Muscle layer of colon (tissue), 2 donors: ENCODE measurements around the gene ERFE.
"Not testable (repeated sequence)": the region's sequence is repeated elsewhere in the genome, so short reads cannot be mapped to it uniquely, and the experiment has no call there.

Experiments used
- H3K27ac ChIP-seq: one replicate; pipeline ENCODE4 v1.7.0; 2013; ENCODE audit warnings: low read depth, mild to moderate bottlenecking, low read length, moderate library complexity
- H3K27me3 ChIP-seq, 2 donors: one replicate each; pipeline ENCODE4 v1.7.0; 2013; ENCODE audit warnings: low read length in 2 of 2, mild to moderate bottlenecking in 2 of 2; ENCODE audit not compliant: insufficient read depth in 2 of 2, control insufficient read depth in 1 of 2
- H3K36me3 ChIP-seq: one replicate; pipeline ENCODE4 v1.7.0; 2013; ENCODE audit warnings: mild to moderate bottlenecking, low read length; ENCODE audit not compliant: insufficient read depth
- H3K4me1 ChIP-seq: one replicate; pipeline ENCODE4 v1.7.0; 2013; ENCODE audit warnings: mild to moderate bottlenecking, low read length; ENCODE audit not compliant: insufficient read depth
- H3K4me3 ChIP-seq, 2 donors: one replicate each; pipeline ENCODE4 v1.7.0; 2013; ENCODE audit warnings: low read length in 2 of 2, low read depth in 1 of 2, mild to moderate bottlenecking in 1 of 2, moderate library complexity in 1 of 2
- H3K9ac ChIP-seq: one replicate; pipeline ENCODE4 v1.7.0; 2013; ENCODE audit warnings: low read length
- H3K9me3 ChIP-seq: one replicate; pipeline ENCODE4 v1.7.0; 2013; ENCODE audit warnings: mild to moderate bottlenecking, low read length
- donor health status: abdominal sarcoma.
- donor health status: Adenocarcinoma of cecum.

Gene ERFE, protein sequence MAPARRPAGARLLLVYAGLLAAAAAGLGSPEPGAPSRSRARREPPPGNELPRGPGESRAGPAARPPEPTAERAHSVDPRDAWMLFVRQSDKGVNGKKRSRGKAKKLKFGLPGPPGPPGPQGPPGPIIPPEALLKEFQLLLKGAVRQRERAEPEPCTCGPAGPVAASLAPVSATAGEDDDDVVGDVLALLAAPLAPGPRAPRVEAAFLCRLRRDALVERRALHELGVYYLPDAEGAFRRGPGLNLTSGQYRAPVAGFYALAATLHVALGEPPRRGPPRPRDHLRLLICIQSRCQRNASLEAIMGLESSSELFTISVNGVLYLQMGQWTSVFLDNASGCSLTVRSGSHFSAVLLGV

DNA sequence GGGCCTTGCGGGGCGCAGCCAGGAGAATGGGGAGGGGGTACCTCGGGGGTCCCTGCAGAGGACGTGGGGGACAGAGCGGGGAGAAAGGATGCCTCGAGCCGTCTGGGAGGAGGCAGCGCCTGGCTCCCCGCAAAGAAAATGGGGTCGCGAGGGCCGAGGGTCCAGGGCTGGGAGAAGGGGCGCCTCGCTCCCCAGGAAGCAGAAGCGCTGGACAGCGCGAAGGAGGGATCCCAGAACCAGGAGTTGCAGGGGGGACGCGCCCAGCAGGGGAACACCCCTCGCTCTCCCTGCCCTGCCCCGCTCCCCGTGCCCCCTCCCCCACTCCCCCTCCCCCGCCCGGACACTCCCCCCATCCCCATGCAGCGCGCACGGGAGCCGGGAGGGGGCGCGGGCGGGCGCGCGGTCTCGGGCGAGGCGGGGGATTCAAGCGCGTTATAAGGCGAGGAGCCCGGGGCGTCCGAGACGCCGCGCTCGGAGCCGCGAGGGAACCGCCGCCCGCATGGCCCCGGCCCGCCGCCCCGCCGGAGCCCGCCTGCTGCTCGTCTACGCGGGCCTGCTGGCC, at the start of gene ERFE:
Gene ERFE (plus strand): TSS at position 462 of the 562 bp plus-strand sequence. CDS start 38 bp downstream, at position 500.
- Histone ChIP-seq H3K27ac (no peak within 1 kb of the TSS), H3K9ac (no peak within 1 kb of the TSS), H3K27me3 (peaks cover 10 to 39% of the 10 kb centered on the region in 2 donors), H3K4me1 (no peaks in the 10 kb centered on the region), H3K4me3 (no peak within 1 kb of the TSS), H3K9me3 (no peaks in the 10 kb centered on the region), H3K36me3 (no peaks in the 10 kb centered on the region)

DNA sequence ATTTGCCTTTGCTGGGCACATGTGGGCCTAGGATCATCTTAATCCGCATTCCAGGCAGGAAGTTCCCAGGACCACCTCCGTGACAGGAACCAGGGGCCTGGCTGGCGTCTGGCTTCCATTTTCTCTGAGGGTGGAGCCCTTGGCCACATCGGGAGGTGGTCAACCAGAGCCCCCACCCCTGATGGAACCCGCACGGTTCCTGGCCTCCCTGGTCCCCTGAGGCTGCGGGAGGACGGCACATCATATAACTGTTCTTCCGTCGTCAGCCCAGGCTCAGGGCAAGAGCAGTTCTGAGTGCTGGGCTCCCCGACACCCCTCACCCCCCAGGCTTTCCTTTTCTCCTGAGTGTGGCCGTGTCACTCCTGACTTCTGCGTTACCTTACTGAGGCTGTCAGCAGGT, 45.2 kb upstream of the ERFE start:
- no peaks in the 10 kb centered on the region for H3K36me3 ChIP-seq
- H3K9ac ChIP-seq = no peak overlapping the region
- peaks cover 2% of the 10 kb centered on the region for H3K4me1 ChIP-seq
- no peaks in the 10 kb centered on the region for H3K9me3 ChIP-seq
- H3K4me3 ChIP-seq = no peak overlapping the region
- H3K27ac ChIP-seq = no peak overlapping the region
- peaks cover 0 to 2% of the 10 kb centered on the region in 2 donors for H3K27me3 ChIP-seq

DNA sequence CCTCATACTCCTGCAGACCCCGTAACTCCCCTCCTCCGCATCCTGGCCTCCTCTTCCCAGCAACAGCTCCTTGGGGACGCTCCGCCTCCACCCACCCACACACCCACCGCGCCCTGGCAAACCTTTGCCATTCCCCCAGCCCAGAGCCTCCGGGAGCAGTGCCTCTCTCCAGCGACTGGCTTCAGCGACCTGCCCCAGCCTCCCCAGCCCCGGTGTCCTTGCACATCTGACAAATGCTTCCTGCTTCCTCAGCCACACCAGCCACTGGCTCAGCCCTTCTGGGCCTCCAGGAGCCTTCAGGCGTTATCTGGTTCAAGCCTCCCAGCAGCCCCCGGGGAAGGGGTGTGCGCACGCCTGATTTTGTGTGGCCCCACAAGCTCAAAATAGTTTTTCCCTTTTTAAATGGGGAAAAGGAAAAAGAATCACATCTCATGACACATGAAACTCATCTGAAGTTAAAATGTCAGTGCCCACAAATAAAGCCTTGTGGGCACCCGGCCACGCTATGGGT, 44.4 kb upstream of the ERFE start:
- H3K36me3 ChIP-seq = no peaks in the 10 kb centered on the region
- H3K4me1 ChIP-seq = no peaks in the 10 kb centered on the region
- no peak overlapping the region for H3K4me3 ChIP-seq
- H3K9ac ChIP-seq = no peak overlapping the region
- no peaks in the 10 kb centered on the region for H3K9me3 ChIP-seq
- H3K27me3 ChIP-seq = peaks cover 0 to 3% of the 10 kb centered on the region in 2 donors
- no peak overlapping the region for H3K27ac ChIP-seq

DNA sequence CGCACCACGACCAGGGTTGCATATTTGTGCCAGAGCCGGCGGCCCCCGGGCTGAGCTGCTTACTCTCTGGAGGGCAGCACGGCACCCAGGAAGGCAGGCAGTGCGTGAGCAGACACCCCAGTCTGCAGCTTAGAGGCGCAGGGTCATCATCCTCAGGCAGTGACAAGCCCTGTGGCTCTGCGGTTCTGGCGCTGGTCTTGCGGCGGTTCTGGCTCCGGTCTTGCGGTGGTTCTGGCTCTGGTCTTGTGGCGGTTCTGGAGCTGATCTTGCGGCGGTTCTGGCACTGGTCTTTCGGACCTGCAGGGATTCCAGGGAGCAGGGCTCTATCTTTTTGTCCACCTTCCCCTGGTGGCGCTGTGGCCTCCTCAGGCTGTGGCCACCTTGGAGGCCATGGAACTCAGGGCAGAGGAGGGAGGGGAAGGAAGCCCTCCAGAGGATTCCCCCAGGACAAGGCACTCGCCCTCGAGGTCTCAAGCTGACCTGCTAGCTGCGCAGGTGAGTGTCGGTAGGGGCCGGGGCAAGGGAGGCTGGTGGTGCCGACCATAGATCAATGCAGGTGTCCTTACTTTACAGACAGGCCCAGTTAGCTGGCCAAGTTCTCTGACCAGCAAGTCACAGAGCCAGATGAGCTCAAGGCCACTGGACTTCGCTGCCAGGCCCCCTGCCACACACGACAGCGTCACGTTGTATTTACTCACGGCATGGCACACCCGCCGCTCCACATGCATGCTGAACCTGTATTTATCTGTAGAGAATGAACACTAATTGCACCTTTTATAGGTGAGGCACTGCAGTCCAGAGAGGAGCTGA, 43.7 kb upstream of the ERFE start:
- Histone ChIP-seq H3K4me3 (no peak overlapping the region), H3K27ac (no peak overlapping the region), H3K9ac (no peak overlapping the region), H3K36me3 (no peaks in the 10 kb centered on the region), H3K27me3 (peaks cover 0 to 3% of the 10 kb centered on the region in 2 donors), H3K9me3 (no peaks in the 10 kb centered on the region), H3K4me1 (no peaks in the 10 kb centered on the region)

DNA sequence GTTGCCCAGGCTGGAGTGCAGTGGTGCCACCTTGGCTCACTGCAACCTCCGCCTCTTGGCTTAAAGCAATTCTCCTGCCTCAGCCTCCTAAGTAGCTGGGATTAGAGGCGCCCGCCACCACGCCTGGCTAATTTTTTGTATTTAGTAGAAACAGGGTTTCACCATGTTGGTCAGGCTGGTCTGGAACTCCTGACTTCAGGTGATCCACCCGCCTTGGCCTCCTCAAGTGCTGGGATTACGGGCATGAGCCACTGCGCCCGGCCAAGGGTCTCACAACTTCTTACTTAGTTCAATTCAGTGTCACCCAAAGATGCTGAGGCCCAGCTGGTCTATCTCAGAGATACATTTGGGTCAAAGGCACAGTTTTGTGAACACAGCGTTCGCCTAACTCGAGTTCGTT, 43.1 kb upstream of the ERFE start:
- not testable (repeated sequence) for H3K4me3 ChIP-seq, H3K27ac ChIP-seq, H3K4me1 ChIP-seq, H3K36me3 ChIP-seq, H3K27me3 ChIP-seq, H3K9me3 ChIP-seq, H3K9ac ChIP-seq

DNA sequence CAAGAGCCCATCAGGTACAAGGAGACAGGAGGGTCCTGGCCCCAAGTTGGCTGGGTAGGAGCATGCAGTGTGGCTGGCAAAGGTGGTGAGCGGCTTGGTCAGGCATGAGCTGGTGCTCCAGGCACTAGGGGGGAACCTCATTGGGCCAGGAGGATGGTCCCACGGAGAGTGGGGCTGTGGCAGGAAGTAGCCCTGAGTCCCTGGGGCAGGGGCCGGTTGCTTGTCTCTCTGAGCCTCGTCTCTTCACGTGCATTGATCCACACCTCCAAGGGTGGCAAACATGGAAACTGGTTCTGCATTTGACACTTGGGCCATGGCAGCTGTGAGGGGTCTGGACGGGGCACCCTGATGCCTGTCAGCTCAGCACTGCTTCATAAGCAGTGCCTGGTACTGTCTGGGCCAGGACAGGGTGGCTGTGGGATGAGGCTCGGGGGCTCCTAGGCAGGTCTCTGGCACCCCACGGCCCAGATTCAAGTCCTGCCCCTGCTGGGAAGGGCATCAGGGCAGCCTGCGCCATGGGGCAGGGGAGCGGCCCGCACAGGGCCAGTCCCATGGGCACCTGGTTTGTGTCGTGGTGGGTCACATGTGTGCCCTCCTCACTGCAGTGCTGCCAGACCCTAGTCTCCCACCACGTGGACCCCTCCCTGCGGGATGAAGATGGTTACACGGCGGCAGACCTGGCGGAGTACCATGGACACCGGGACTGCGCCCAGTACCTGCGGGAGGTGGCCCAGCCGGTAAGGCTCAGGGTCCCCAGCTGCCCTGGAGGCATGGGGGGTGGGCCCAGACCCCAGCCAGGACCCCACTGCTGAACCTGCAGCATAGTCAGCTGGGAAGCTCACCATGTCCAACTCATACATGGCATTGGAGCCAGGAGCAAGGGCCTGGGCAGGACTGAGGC, 42.2 kb upstream of the ERFE start:
- Histone ChIP-seq H3K4me1 (no peaks in the 10 kb centered on the region), H3K9me3 (no peaks in the 10 kb centered on the region), H3K4me3 (no peak overlapping the region), H3K9ac (no peak overlapping the region), H3K27me3 (peaks cover 0 to 3% of the 10 kb centered on the region in 2 donors), H3K36me3 (no peaks in the 10 kb centered on the region), H3K27ac (no peak overlapping the region)

DNA sequence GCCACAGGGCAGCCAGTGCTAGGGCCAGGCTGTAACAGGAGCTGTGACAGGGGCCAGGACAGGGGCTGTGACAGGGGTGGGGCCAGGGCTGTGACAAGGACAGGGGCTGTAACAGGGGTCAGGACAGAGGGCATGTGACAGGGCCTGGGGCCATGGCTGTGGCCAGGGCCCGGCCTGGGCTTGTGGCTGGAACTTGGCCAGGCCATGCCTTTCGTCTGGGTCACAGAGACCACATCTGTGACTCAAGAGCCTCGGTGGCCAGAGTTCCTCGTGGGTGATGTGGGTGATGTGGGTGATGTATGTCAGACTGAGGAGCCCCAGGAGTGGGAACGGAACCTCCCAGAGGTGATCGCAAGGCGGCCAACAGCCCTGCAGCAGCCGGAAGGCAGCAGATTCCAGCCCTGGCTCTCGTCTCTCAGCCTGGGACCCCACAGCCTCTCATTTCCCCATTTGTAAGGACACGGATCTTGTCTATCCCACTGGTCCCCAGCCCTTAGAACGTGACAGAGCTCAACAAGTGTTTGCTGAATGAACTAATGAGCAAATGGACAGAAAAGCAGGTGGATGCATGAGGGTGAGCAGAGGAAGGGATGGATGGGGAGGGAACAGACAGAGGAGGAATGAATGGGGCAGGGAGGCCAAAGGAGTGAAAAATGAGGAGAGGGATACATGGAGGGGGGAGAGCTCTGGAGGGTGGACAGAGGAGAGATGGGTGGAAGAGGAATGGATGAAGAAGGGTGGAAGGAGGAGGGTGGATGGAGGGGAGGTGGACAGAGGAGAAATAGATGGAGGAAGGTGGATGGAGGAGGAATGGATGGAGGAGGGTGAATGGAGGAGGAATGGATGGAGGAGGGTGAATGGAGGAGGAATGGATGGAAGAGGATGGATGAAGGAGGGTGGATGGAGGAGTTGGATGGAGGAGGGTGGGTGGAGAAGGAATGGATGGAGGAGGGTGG, 41.3 kb upstream of the ERFE start:
- Histone ChIP-seq H3K27ac (no peak overlapping the region), H3K36me3 (no peaks in the 10 kb centered on the region), H3K27me3 (peaks cover 0 to 3% of the 10 kb centered on the region in 2 donors), H3K9ac (no peak overlapping the region), H3K9me3 (no peaks in the 10 kb centered on the region), H3K4me1 (no peaks in the 10 kb centered on the region), H3K4me3 (no peak overlapping the region)

DNA sequence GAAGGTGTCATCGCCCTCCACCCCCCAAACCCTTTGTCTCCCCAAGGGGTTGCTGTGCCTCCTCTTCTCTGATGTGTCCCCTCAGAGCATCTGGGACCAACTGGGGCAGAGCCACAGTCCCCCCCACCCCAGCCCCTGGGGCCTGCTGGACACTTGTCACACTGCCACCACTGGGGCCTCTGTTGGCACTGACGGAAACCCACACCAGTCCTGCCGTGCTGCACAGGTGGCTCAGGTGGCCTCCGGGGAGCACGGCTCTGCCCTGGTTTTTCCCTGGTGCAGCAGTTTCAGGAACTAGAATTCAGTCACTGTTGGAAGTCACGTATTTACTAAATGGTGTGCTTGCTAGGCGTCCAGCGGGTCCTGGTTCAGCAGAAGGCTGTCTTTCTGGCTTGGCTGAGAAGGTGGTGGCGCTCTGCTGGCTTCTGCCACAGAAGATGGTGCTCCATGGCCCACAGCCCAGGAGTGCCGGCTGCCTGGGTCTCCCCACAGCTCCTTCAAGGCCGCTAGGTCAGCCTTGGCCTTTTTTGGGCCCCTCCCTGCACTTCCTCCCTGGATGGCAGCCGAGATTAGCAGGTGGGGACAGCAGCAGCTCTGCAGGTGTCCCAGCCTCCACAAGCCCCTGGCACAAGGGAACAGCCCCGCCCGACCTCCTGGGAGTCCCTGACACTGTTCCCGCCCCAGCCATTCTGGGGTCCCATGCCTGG, 38.9 kb upstream of the ERFE start:
- H3K9me3 ChIP-seq = no peaks in the 10 kb centered on the region
- no peak overlapping the region for H3K27ac ChIP-seq
- H3K4me1 ChIP-seq = no peaks in the 10 kb centered on the region
- H3K9ac ChIP-seq = no peak overlapping the region
- H3K36me3 ChIP-seq = no peaks in the 10 kb centered on the region
- no peak overlapping the region for H3K4me3 ChIP-seq
- H3K27me3 ChIP-seq = peaks cover 0 to 3% of the 10 kb centered on the region in 2 donors

DNA sequence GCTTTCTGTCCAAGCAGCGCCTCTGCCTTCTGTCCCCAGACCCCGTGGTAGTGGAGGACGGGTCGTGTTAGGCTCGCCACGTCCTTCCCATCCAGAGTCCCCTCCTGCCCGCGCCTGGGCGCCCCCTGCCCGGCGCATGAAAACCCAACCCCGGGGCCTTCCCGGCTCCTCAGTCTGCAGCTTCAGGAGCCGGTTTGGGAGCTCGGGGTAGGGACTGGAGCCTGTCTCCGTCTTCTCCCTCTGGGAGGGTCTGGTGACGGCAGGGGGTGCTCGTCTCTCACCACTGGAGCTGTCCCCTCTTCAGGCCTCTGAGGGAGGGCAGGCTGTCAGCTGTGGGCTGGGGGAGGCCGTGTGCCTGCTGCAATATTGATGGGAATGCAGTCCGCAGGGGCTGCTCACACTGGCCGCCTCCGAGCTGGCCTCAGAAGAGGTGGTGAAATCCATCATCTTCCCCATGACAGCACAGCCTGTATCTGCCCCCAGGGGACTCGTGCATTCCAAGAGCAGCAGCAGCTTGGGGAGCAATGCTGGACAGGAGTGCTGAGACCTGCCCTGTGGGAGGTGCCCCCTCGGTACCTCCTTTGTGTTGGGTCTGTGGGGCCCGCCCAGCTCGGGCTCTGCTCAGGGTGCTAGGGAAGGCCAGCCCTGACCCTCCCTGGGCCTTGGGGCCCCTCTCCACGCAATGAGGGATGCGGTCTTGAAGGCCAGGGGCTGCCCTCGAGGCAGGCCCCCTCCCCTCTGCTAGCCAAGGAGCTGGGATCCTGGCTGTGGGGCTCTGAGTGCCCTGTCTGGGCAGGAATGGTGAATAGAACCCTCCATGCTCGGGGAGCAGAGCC, 38.1 kb upstream of the ERFE start:
- Histone ChIP-seq H3K27ac (no peak overlapping the region), H3K9me3 (no peaks in the 10 kb centered on the region), H3K4me1 (no peaks in the 10 kb centered on the region), H3K4me3 (no peak overlapping the region), H3K36me3 (no peaks in the 10 kb centered on the region), H3K9ac (no peak overlapping the region), H3K27me3 (peaks cover 0 to 3% of the 10 kb centered on the region in 2 donors)
